Sigmoid colon (tissue), 4 donors: ENCODE data around the gene GRIK4.

Source experiments
- CTCF ChIP-seq, 4 experiments: fragments of 450-650 bp in 3 of 4; fragments of 200-600 bp in 1 of 4; IDR thresholded peaks; one replicate each; pipeline ENCODE4 v1.5.1; 2016 to 2019; ENCODE audit warnings: antibody characterized with exemption in 4 of 4, mild to moderate bottlenecking in 3 of 4, moderate library complexity in 2 of 4
- POLR2A ChIP-seq, 2 donors: fragments of 450-650 bp; IDR thresholded peaks; one replicate each; pipeline ENCODE4 v1.6.1; 2016; ENCODE audit warnings: antibody characterized with exemption in 2 of 2, mild to moderate bottlenecking in 2 of 2, moderate library complexity in 2 of 2
- POLR2AphosphoS5 ChIP-seq, 4 donors: sonication (generic); formaldehyde crosslinking; IDR thresholded peaks; one replicate each; pipeline ENCODE4 v1.6.1; 2017; ENCODE audit warnings: antibody characterized with exemption in 4 of 4

- TF ChIP-seq CTCF (IDR thresholded peaks at IDR 0.05) (no peak), POLR2A (IDR thresholded peaks at IDR 0.05) (no peak), POLR2AphosphoS5 (IDR thresholded peaks at IDR 0.05) (no peak)
Observed at GRCh38 chr11:120747850-120748814, 236.6 kb downstream of the GRIK4 start.
